ENCODE measurements around the gene ENG. TPM values are rescaled to one million over a fixed set of nuclear protein-coding genes. Genes with fewer than 3 reads are reported as not detected.
A peak's percentile ranks its signal among the peaks of the same experiment; 100 is the strongest.

The ENG gene
- polyA plus RNA-seq, 2 of the 4 experiments (the other 2 are of a cell fraction): 0.08 TPM; not detected in 1

- Histone ChIP-seq H3K4me2 (no peak overlapping the region), H3K4me1 (no peaks in the 10 kb centered on the region; the same call in 2 of the 3 replicates), H3K4me3 (no peak overlapping the region), H3K27ac (no peak overlapping the region), H3K9me3 (no peaks in the 10 kb centered on the region)
- ChIA-PET POLR2A (no interaction called here), CTCF (interaction anchor here (1.0 to 6.2 kb wide), 4 partner anchors 12 to 165 kb away, joined by 3 to 63 read pairs (median 34); partner anchors contain the start of gene TOR2A)
- no peak for DNase-seq (ENCODE audit: low read depth in 1 of 2, low spot score in 1 of 2)
- ATAC-seq: no peak
- TF ChIP-seq CEBPB (IDR thresholded peaks at IDR 0.05) (no peak), POLR2A (IDR thresholded peaks at IDR 0.05; ENCODE audit: low read length) (no peak), HOXA7 (CRISPR knock-in tag; IDR thresholded peaks at IDR 0.05) (no peak), EHF (CRISPR knock-in tag; IDR thresholded peaks at IDR 0.05) (no peak), RNF2 (IDR thresholded peaks at IDR 0.05; ENCODE audit: borderline replicate concordance, low read depth) (no peak), HOXB5 (CRISPR knock-in tag; IDR thresholded peaks at IDR 0.05) (no peak), FOSB (CRISPR knock-in tag; IDR thresholded peaks at IDR 0.05) (no peak), PHF8 (IDR thresholded peaks at IDR 0.05; ENCODE audit: borderline replicate concordance, low read depth) (no peak), SREBF2 (IDR thresholded peaks at IDR 0.05) (no peak), ZNF302 (CRISPR knock-in tag; IDR thresholded peaks at IDR 0.05) (no peak), TP53 (CRISPR knock-in tag; IDR thresholded peaks at IDR 0.05) (no peak)
- WGBS (ENCODE audit: missing lambda C conversion rate): 80% methylated on average over 12 of the region's 12 CpGs
- no peak for FAIRE-seq
These were observed 3.6 kb upstream of the ENG start for GRCh38 chr9:127858041-127858512.

- H3K4me2 ChIP-seq: no peak overlapping the region
- FAIRE-seq (no peak), ATAC-seq (no peak), DNase-seq (ENCODE audit: low read depth in 1 of 2, low spot score in 1 of 2) (no peak)
- H3K4me3 ChIP-seq: no peak overlapping the region
- 43% methylated on average over 4 of the region's 4 CpGs for WGBS (ENCODE audit: missing lambda C conversion rate)
- POLR2A ChIA-PET: no interaction called here
- H3K4me1 ChIP-seq: no peaks in the 10 kb centered on the region; the same call in 2 of the 3 replicates
- H3K27ac ChIP-seq: no peak overlapping the region
- CTCF ChIA-PET: interaction anchor here (1.0 to 6.1 kb wide), 3 partner anchors 13 to 164 kb away, joined by 3 to 59 read pairs (median 10); partner anchors contain the start of gene TOR2A
- H3K9me3 ChIP-seq: no peaks in the 10 kb centered on the region
- no peak for TF ChIP-seq PBX3 (IDR thresholded peaks at IDR 0.05)
- no peak for TF ChIP-seq JUN (IDR thresholded peaks at IDR 0.05)
- TF ChIP-seq EHMT2 (IDR thresholded peaks at IDR 0.05; ENCODE audit: low read depth): no peak
- TF ChIP-seq ZFP36 (IDR thresholded peaks at IDR 0.05; ENCODE audit: borderline replicate concordance, partially characterized antibody): no peak
- no peak for TF ChIP-seq JUNB (IDR thresholded peaks at IDR 0.05)
- TF ChIP-seq CHD4 (IDR thresholded peaks at IDR 0.05; ENCODE audit: borderline replicate concordance): no peak
- TF ChIP-seq CBX8 (IDR thresholded peaks at IDR 0.05): no peak
- no peak for TF ChIP-seq TP53 (CRISPR knock-in tag; IDR thresholded peaks at IDR 0.05)
- TF ChIP-seq HDAC2 (IDR thresholded peaks at IDR 0.05): no peak
These were observed 2.8 kb upstream of the ENG start for GRCh38 chr9:127857278-127857677.

- no peak for TF ChIP-seq JUN (IDR thresholded peaks at IDR 0.05)
- no peak for TF ChIP-seq HMGXB4 (CRISPR knock-in tag; IDR thresholded peaks at IDR 0.05; ENCODE audit: borderline replicate concordance)
- POLR2A ChIA-PET: no interaction called here
- DNase-seq (ENCODE audit: low read depth in 1 of 2, low spot score in 1 of 2) (no peak), ATAC-seq (0 out of 6 replicates have a peak, but pooled peaks of 1 of the 2 experiments have one; percentile 22), FAIRE-seq (no peak)
- Histone ChIP-seq H3K4me3 (no peak overlapping the region), H3K27ac (no peak overlapping the region), H3K4me1 (no peaks in the 10 kb centered on the region; the same call in 2 of the 3 replicates), H3K9me3 (no peaks in the 10 kb centered on the region), H3K4me2 (no peak overlapping the region)
- CTCF ChIA-PET: interaction anchor here (0.9 to 6.1 kb wide), 3 partner anchors 10 to 122 kb away, joined by 3 to 59 read pairs (median 10); partner anchors contain the start of gene TOR2A
- 78% methylated on average over 8 of the region's 8 CpGs for WGBS (ENCODE audit: missing lambda C conversion rate)
These were observed 2.3 kb upstream of the ENG start for GRCh38 chr9:127856729-127857116.
